ENCODE results near the gene XPR1. TPM values are rescaled to one million over a fixed set of nuclear protein-coding genes. Genes with fewer than 3 reads are reported as not detected.

The XPR1 gene
- total RNA-seq, 1 donor from 2014 or later, result 37.9 TPM

DNA sequence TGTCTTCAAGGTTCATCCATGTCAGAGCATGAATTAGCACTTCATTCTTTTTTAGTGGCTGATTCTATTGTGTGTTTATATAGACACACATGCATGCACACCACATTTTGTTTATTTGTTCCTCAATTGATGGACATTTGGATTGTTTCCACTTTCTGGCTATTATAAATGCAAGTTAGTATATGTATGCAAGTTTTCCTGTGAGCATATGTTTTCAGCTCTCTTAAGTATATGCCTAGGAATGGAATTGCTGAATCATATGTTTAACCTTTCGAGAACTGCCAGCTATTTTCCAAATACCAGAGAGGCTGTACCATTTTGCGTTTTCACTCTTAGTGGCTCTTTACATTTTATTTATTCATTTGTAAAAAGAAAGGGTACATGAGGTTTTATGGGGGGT, 171.0 kb downstream of the XPR1 start:
- H3K27me3 Mint-ChIP-seq (ENCODE audit: low read depth), result no peaks in the 10 kb centered on the region
- TF ChIP-seq, protein P1, sequence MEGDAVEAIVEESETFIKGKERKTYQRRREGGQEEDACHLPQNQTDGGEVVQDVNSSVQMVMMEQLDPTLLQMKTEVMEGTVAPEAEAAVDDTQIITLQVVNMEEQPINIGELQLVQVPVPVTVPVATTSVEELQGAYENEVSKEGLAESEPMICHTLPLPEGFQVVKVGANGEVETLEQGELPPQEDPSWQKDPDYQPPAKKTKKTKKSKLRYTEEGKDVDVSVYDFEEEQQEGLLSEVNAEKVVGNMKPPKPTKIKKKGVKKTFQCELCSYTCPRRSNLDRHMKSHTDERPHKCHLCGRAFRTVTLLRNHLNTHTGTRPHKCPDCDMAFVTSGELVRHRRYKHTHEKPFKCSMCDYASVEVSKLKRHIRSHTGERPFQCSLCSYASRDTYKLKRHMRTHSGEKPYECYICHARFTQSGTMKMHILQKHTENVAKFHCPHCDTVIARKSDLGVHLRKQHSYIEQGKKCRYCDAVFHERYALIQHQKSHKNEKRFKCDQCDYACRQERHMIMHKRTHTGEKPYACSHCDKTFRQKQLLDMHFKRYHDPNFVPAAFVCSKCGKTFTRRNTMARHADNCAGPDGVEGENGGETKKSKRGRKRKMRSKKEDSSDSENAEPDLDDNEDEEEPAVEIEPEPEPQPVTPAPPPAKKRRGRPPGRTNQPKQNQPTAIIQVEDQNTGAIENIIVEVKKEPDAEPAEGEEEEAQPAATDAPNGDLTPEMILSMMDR (IDR thresholded peaks at IDR 0.05; ENCODE audit: unreplicated experiment), result no peak
- peaks cover 12% of the 10 kb centered on the region for H3K36me3 Mint-ChIP-seq
- DNase-seq (ENCODE audit: low spot score in 2 of 2, unreplicated experiment in 2 of 2), result no peak
- no peaks in the 10 kb centered on the region for H3K4me1 Mint-ChIP-seq
- no peaks in the 10 kb centered on the region for H3K9me3 Mint-ChIP-seq
- no peak overlapping the region for H3K27ac Mint-ChIP-seq
- H3K4me3 Mint-ChIP-seq, result no peak overlapping the region

DNA sequence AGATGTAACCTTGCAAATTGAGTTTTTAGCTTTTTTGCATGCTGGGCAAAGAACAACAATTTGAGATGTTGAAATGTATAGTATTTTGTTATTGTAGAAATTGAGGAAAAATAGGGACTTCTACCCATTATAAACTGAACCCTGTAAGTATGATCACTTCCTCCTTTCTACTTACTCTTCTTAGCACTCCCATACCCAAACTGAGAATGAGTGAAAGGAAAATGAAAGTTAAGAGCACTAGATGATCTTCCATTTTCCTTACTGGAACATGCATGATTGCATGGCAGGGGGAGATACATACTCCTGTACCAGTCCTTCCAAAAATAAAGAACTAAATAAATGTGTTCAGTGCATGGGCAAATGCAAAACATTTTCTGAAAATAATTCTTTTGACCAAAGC, 173.5 kb downstream of the XPR1 start:
- no peak for DNase-seq (ENCODE audit: low spot score in 2 of 2, unreplicated experiment in 2 of 2)
- no peaks in the 10 kb centered on the region for H3K27me3 Mint-ChIP-seq (ENCODE audit: low read depth)
- TF ChIP-seq, protein P1 (IDR thresholded peaks at IDR 0.05; ENCODE audit: unreplicated experiment), result no peak
- no peaks in the 10 kb centered on the region for H3K4me1 Mint-ChIP-seq
- H3K9me3 Mint-ChIP-seq, result peaks cover 6% of the 10 kb centered on the region
- no peak overlapping the region for H3K27ac Mint-ChIP-seq
- no peak overlapping the region for H3K4me3 Mint-ChIP-seq
- peaks cover 25% of the 10 kb centered on the region for H3K36me3 Mint-ChIP-seq

DNA sequence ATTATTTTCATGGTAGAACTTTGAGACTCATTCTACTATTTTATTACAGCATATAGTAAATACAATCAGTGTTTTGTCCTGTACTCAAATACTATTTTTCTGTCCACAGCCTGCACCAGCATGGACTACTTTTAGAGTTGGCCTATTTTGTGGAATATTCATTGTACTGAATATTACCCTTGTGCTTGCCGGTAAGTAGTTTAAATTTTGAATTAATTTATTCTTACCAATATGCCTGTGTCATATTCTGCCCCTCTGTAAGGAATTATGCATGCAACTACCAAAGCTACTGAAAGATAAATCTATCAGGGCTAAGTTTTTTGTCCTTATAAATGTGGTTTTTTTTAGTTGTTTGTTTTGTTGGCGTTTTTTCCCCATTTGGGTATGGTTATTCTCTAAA, 179.5 kb downstream of the XPR1 start:
- Mint-ChIP-seq H3K27ac (no peak overlapping the region), H3K27me3 (ENCODE audit: low read depth) (no peaks in the 10 kb centered on the region), H3K4me3 (no peak overlapping the region), H3K9me3 (peaks cover 6% of the 10 kb centered on the region), H3K4me1 (peaks cover 18% of the 10 kb centered on the region), H3K36me3 (peaks cover 30% of the 10 kb centered on the region)
- TF ChIP-seq, protein P1 (IDR thresholded peaks at IDR 0.05; ENCODE audit: unreplicated experiment), result no peak
- no peak for DNase-seq (ENCODE audit: low spot score in 2 of 2, unreplicated experiment in 2 of 2)

DNA sequence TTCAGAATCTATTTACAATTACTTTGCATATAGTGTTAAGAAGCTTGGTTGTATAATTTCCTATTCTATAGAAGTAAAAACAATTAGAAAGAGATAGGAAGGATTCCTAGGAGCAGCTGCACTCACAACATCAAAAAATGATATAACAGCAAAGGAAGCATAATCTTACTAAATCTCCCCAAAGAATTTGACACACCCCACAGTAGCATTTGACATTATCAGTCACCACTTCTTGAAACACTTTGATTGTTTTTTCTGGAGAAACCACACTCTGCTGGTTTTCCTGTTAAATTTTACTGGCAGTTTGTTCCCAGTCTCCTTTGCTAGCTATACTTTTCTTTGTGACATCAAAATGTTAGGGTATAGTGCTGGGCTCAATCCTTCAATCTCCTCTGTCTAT, 180.1 kb downstream of the XPR1 start:
- Mint-ChIP-seq H3K4me1 (peaks cover 19% of the 10 kb centered on the region), H3K27ac (no peak overlapping the region), H3K9me3 (peaks cover 6% of the 10 kb centered on the region), H3K27me3 (ENCODE audit: low read depth) (no peaks in the 10 kb centered on the region), H3K36me3 (peaks cover 29% of the 10 kb centered on the region), H3K4me3 (no peak overlapping the region)
- TF ChIP-seq, protein P1 (IDR thresholded peaks at IDR 0.05; ENCODE audit: unreplicated experiment), result no peak
- DNase-seq (ENCODE audit: low spot score in 2 of 2, unreplicated experiment in 2 of 2), result no peak

DNA sequence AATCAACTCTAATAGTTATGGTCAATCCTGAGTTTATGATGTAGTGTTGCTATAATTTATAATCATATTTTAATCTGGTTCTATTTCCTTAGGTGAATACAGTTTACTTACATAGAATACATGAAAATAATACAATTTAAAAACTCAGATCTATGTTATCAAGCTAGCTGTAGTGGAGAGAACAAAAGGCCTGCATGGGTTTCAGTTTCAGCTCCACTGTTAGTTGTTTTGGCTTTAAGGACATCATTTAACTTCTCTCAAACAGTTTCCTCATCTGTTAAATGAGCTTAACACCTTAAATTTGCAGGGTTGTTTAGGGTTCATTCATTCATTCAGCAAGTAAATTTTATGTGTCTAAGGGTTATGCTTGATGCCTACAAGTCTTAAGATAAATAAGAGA, 182.4 kb downstream of the XPR1 start:
- no peaks in the 10 kb centered on the region for H3K27me3 Mint-ChIP-seq (ENCODE audit: low read depth)
- no peaks in the 10 kb centered on the region for H3K9me3 Mint-ChIP-seq
- DNase-seq (ENCODE audit: low spot score in 2 of 2, unreplicated experiment in 2 of 2), result no peak
- TF ChIP-seq, protein P1 (IDR thresholded peaks at IDR 0.05; ENCODE audit: unreplicated experiment), result no peak
- no peak overlapping the region for H3K27ac Mint-ChIP-seq
- peaks cover 7% of the 10 kb centered on the region for H3K36me3 Mint-ChIP-seq
- peaks cover 19% of the 10 kb centered on the region for H3K4me1 Mint-ChIP-seq
- H3K4me3 Mint-ChIP-seq, result no peak overlapping the region

DNA sequence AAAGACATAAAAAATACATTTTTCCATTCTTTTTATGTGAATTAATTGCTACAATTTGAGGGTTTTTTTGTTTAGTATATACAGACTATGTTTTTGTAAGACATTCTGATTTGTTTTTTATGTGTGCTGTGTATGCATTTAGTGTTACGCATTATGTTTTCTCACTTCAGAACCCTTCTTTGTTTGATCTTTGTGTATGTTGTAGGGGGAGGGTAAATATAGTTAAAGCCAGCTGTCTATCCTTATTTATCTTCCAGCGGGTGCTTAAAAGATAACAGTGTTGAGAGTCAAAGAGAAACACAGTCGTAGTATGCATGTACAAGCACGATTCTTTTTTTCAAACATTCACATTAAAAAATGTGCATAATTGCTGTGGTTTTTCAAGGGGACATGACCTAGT, 183.4 kb downstream of the XPR1 start:
- H3K36me3 Mint-ChIP-seq, result peaks cover 8% of the 10 kb centered on the region
- no peaks in the 10 kb centered on the region for H3K27me3 Mint-ChIP-seq (ENCODE audit: low read depth)
- H3K27ac Mint-ChIP-seq, result no peak overlapping the region
- TF ChIP-seq, protein P1 (IDR thresholded peaks at IDR 0.05; ENCODE audit: unreplicated experiment), result no peak
- no peak overlapping the region for H3K4me3 Mint-ChIP-seq
- DNase-seq (ENCODE audit: low spot score in 2 of 2, unreplicated experiment in 2 of 2), result no peak
- peaks cover under 1% of the 10 kb centered on the region for H3K9me3 Mint-ChIP-seq
- H3K4me1 Mint-ChIP-seq, result peaks cover 19% of the 10 kb centered on the region
